ENCODE measurements around the gene TLDC2.
"Not testable (repeated sequence)": the region's sequence is repeated elsewhere in the genome, so short reads cannot be mapped to it uniquely, and the experiment has no call there.

TLDC2 gene

DNA sequence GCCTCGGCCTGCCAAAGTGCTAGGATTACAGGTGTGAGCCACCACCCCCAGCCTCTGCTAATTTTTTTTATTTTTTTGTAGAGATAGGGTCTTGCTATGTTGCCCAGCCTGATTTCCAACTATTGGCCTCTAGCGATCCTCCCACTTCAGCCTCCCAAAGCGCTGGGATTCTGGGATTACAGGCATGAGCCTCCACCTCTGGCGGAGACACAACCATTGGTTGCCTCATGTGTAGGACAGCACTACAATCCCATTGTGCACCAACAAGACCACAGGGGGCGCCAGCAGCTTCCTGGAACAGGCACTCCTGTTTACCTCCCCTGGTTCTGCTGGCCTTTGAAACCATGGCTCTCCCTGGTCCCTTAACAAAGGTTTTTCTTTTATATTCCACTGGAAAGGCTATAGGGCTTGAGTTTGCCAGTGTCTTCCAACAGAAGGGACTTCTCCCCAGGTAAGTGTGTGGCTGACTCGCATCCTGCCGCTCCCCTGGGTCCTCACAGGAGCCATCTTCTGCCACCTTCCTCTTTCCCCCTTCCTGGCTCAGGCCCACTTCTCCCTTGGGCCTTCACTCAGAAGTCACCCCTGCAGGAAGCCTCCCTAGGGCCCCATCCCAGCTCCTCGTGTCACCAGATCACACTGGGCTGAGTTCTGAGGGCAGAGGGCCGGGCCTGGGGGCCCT is 39.2 kb upstream of the TLDC2 start:
- no peak overlapping the region for H3K9ac ChIP-seq
- H3K4me1 ChIP-seq: peaks cover 5% of the 10 kb centered on the region
- TF ChIP-seq, protein P1, sequence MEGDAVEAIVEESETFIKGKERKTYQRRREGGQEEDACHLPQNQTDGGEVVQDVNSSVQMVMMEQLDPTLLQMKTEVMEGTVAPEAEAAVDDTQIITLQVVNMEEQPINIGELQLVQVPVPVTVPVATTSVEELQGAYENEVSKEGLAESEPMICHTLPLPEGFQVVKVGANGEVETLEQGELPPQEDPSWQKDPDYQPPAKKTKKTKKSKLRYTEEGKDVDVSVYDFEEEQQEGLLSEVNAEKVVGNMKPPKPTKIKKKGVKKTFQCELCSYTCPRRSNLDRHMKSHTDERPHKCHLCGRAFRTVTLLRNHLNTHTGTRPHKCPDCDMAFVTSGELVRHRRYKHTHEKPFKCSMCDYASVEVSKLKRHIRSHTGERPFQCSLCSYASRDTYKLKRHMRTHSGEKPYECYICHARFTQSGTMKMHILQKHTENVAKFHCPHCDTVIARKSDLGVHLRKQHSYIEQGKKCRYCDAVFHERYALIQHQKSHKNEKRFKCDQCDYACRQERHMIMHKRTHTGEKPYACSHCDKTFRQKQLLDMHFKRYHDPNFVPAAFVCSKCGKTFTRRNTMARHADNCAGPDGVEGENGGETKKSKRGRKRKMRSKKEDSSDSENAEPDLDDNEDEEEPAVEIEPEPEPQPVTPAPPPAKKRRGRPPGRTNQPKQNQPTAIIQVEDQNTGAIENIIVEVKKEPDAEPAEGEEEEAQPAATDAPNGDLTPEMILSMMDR (IDR thresholded peaks at IDR 0.05): peak; percentile 17
- no peaks in the 10 kb centered on the region for H3K27me3 ChIP-seq (ENCODE audit: control insufficient read depth, insufficient read depth, low read length)
- H3K4me3 ChIP-seq (ENCODE audit: low read depth, low read length): no peak overlapping the region
- H3K4me2 ChIP-seq (ENCODE audit: low read length): no peak overlapping the region
- H3K36me3 ChIP-seq (ENCODE audit: control insufficient read depth, insufficient read depth, low read length): no peaks in the 10 kb centered on the region
- no peaks in the 10 kb centered on the region for H3K9me3 ChIP-seq (ENCODE audit: control insufficient read depth, low read length)
- no peak overlapping the region for H2AFZ ChIP-seq
- H3K79me2 ChIP-seq: peaks cover 18% of the 10 kb centered on the region
- no peak overlapping the region for H3K27ac ChIP-seq

DNA sequence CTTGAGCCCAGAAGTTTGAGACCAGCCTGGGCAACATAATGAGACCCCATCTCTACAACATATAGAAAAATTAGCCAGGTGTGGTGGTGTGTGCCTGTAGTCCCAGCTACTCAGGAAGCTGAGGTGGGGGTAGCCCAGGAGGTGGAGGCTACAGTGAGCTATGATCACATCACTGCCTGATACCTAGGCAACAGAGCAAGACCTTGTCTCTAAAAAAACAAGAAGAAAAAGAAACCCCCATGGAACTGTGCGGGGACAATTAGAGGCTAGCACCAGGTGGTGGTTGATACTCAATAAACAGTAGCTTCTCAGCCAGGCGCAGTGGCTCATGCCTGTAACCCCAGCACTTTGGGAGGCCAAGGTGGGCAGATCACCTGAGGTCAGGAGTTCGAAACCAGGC is 37.6 kb upstream of the TLDC2 start:
- H3K4me2 ChIP-seq (ENCODE audit: low read length); H3K36me3 ChIP-seq (ENCODE audit: control insufficient read depth, insufficient read depth, low read length); H3K4me1 ChIP-seq; H3K27me3 ChIP-seq (ENCODE audit: control insufficient read depth, insufficient read depth, low read length); H2AFZ ChIP-seq; H3K4me3 ChIP-seq (ENCODE audit: low read depth, low read length); H3K9me3 ChIP-seq (ENCODE audit: control insufficient read depth, low read length); H3K9ac ChIP-seq; H3K27ac ChIP-seq: not testable (repeated sequence)
- peaks cover 18% of the 10 kb centered on the region for H3K79me2 ChIP-seq

- H3K4me2 ChIP-seq (ENCODE audit: low read length): no peak overlapping the region
- H3K27ac ChIP-seq: no peak overlapping the region
- TF ChIP-seq, protein P1 (IDR thresholded peaks at IDR 0.05): no peak
- no peaks in the 10 kb centered on the region for H3K27me3 ChIP-seq (ENCODE audit: control insufficient read depth, insufficient read depth, low read length)
- H3K4me1 ChIP-seq: peaks cover 5% of the 10 kb centered on the region
- H2AFZ ChIP-seq: no peak overlapping the region
- peaks cover 16% of the 10 kb centered on the region for H3K79me2 ChIP-seq
- no peak overlapping the region for H3K4me3 ChIP-seq (ENCODE audit: low read depth, low read length)
- H3K36me3 ChIP-seq (ENCODE audit: control insufficient read depth, insufficient read depth, low read length): no peaks in the 10 kb centered on the region
- H3K9ac ChIP-seq: no peak overlapping the region
- H3K9me3 ChIP-seq (ENCODE audit: control insufficient read depth, low read length): no peaks in the 10 kb centered on the region
Measured at GRCh38 chr20:36839150-36839549, 36.8 kb upstream of the TLDC2 start.

GRCh38 chr20:36841030-36841429 is 34.9 kb upstream of the TLDC2 start:
- H2AFZ ChIP-seq; H3K9ac ChIP-seq; H3K9me3 ChIP-seq (ENCODE audit: control insufficient read depth, low read length); H3K36me3 ChIP-seq (ENCODE audit: control insufficient read depth, insufficient read depth, low read length); H3K27me3 ChIP-seq (ENCODE audit: control insufficient read depth, insufficient read depth, low read length); H3K4me3 ChIP-seq (ENCODE audit: low read depth, low read length); H3K4me2 ChIP-seq (ENCODE audit: low read length); H3K27ac ChIP-seq; H3K4me1 ChIP-seq: not testable (repeated sequence)
- peaks cover 16% of the 10 kb centered on the region for H3K79me2 ChIP-seq

DNA sequence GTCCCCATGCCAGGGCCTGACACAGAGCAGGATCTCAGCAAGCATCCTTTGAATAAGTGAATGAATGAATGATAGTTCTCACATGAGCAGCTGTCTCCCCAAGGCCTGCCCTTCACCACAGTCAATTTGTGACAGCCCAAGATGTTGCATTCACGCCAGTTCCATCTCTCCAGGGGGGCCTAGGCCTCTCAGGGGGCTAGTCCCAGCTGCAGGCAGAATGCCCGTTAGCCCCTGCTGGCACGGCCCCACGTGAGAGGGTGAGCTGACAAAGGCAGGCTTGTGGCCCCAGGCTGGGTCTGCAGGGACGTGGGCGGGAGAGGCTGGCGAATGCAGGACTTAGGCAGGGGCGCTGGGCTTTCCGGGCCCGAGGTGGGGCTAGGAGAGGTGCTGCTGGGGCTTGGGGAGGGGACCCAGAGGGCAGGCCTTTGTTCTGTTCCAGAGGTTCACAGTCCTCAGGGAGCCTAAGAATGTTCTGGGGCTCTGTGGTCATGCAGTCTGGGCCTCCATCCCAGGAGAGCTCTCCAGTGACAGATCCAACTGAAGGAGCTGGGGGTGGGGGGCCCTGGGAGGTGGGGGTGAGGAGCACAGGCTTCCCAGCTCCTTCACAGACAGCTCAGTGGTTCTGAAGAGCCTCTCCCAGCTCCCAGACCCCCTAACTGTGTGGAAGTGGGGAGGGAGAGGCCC is 30.5 kb upstream of the TLDC2 start:
- H3K27ac ChIP-seq: no peak overlapping the region
- H3K27me3 ChIP-seq (ENCODE audit: control insufficient read depth, insufficient read depth, low read length): no peaks in the 10 kb centered on the region
- H2AFZ ChIP-seq: no peak overlapping the region
- no peak overlapping the region for H3K9ac ChIP-seq
- H3K4me1 ChIP-seq: no peaks in the 10 kb centered on the region
- H3K36me3 ChIP-seq (ENCODE audit: control insufficient read depth, insufficient read depth, low read length): no peaks in the 10 kb centered on the region
- H3K4me2 ChIP-seq (ENCODE audit: low read length): no peak overlapping the region
- TF ChIP-seq, protein P1 (IDR thresholded peaks at IDR 0.05): no peak
- no peak overlapping the region for H3K4me3 ChIP-seq (ENCODE audit: low read depth, low read length)
- H3K79me2 ChIP-seq: peaks cover 14% of the 10 kb centered on the region
- H3K9me3 ChIP-seq (ENCODE audit: control insufficient read depth, low read length): no peaks in the 10 kb centered on the region

Measured in parathyroid adenoma (tissue), 2 donors.